T follicular helper cell (primary cell): Measurements from ENCODE around the gene CFAP77.

Experiments
- DNase-seq: peaks from one replicate; pipeline ENCODE4 v3.0.0-alpha.2; 2020; ENCODE audit warnings: low read depth

Gene CFAP77

GRCh38 chr9:132517815-132518550, 108.0 kb downstream of the CFAP77 start:
- no peak for DNase-seq

- DNase-seq, result no peak
These were observed 108.6 kb downstream of the CFAP77 start for GRCh38 chr9:132518626-132519025.

DNA sequence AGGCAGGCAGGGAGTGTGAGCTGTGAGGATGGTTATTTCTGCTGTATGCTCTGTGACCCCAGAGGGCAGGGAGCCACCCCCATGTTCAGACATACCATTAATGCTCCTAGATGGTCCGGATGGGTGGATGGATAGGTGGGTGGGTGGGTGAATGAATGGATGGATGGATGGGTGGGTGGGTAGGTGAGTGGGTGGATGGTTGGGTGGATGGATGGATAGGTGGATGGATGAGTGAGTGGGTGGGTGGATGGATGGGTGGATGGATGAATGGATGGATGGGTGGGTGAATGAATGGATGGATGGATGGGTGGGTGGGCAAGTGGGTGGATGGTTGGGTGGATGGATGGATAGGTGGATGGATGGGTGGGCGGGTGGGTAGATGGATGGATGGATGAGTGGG, 109.0 kb downstream of the CFAP77 start:
- DNase-seq, result no peak

- DNase-seq, result no peak
These were observed 110.6 kb downstream of the CFAP77 start for GRCh38 chr9:132520612-132521011.

DNA sequence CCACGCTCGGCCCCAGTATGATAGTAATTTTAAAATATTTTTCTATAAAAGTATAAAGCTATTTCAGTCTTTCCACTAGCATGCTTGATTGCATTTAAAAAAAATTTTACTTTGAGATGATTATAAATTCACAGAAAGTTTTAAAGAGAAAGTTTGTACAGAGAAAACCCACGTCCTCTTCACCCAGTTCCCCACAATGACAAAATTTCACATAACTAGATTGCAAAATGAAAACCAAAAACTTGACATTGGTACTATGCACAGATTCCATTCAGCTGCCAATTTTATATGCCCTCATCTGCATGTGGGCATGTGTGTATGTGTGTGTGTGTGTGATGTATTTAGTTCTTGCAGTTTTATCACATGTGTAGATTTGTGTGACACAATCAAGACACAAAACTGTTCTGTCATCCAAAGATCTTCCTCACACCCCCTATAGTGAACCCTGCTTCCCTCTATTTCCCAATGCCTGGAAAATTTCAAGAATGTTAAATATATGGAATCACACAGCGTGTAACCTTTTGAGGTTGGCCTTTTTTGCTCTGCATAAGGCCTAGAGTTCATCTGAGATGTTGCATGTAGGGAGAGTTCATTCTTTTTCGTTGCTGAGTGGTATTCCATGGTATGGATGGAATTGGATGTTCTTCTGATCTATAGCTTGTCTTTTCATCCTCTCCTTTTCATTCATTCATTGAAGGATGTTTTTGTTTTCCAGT, 115.5 kb downstream of the CFAP77 start:
- DNase-seq, result no peak

DNA sequence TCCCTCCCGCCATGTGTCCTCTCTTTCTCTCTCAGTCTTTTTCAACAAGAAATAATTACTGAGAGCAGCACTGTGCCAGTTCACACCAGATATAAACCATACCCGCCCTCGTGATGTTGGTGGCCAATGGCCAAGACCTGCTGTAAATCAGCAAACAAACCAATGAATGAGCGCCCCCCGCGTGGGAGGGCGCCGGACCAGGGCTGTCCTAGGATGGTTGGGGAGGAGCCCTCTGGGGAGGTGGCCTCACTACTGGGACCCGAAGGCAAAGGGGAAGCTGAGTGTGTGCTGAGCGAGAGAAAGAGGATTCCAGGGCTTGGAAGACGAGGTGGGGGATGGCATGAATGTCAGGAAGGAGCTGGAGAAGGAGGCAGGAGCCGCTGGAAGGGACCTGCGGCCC, 121.2 kb downstream of the CFAP77 start:
- no peak for DNase-seq

DNA sequence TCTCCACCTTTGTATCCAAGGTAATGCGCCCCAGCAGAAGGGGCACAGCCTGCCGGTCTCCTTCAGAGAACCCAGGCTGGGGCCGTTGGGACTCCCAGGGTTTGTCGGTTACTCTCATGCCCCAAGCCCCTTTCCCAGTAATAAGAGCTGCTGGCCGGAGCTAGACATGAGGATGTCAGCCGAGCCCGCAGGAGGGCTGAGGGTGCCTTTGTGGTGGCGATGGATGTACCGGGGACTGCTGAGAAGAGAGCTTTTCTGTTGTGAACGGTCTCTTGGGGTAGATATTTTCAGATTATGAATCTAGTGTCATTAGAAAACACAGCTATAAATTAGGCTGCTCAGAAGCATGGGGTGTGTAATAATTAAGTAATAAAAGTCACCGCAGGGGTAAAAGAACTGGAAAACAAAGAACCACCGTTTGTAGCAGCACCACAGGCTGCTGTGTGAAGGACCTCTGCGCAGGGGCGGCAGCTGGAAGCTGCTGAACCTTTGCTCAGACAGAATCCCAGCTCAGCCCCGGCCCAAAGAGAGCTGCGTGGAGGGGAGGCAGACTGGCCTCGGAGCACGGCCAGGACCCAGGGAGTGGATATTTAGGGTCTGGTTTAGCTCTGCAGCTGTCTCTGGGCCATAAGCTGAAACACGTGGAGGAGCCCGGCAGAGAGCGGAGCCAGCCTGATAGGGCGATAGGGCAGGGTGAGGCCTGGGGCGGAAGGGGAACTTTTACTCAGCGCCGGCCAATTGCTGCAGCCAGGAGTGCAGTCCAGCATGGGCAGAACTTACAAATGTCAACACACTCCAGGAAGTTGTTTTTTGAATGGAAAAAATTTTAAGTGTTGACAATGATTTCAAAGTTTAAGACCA, 121.9 kb downstream of the CFAP77 start:
- no peak for DNase-seq

- DNase-seq, result no peak
These were observed 124.8 kb downstream of the CFAP77 start for GRCh38 chr9:132534832-132535231.

DNA sequence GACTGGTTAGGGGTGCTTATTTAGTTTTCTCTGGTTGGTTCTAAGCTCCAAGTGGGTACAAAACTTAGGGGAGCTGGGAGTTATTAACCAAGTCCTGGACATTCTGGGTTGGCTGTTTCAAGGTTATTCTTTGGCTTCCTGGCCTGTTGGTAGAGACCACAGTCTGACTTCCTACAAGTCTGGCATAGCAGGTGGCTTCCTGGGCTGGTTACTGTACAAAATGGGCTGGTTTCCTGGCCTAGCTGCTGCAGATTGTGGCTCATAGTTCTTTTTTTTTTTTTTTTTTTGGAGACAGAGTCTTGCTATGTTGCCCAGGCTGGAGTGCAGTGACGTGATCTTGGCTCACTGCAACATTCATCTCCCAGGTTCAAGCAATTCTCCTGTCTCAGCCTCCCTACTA, 126.1 kb downstream of the CFAP77 start:
- no peak for DNase-seq

DNA sequence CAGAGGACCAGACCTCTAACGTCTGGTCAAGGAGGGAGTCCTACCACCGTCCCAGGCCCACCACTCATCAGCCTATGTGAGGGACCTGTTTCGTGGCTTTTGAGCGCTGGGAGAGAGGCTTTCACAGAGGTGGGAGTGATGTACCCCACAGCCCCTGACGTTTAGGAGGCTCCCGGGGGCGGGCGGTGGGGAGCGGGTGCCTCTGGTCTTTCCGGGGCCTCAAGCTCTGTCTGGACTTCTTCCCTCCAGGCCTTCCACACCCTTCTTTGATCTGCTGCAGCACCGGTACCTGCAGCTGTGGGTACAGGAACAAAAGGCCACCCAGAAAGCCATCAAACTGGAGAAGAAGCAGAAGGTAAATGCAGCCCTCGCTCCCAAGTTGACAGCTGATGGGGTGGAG, 127.3 kb downstream of the CFAP77 start:
- no peak for DNase-seq

DNA sequence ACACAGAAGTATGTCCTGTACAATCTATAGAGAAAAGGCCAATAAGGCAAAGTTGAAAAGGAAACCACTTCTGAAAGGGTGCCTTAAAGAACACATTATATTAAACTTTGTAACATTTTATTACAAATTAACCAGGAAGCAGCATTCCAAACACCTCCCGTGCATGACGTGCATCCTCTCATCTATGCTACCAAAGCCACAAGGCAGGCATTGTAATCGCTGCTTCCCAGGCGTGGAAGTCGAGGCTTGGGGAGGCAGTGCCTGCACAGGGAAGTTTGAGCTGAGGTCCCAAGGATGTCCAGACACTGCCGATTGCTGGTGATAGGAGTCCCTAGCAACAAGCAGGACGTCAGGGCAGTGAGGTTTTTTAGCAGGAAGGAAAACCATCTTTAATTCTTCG, 128.1 kb downstream of the CFAP77 start:
- DNase-seq, result no peak

DNA sequence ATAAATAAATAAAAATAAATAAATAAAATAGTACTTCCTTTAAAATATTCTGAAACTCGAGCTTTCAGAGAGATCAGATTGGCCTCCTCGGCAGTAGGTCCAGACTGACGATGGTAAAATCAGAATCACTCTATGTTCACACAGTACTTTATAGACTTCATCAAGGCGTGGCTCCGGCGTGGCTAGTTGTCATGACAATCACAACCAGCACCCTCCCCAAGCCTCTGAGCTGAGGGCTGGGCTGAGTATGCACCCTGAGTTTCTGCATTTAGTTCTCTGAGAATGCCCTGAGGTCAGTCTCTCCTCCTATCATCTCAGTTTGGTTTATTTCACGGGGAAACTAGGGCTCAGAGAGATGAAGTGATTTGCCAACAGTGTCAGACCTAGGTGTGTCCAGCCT, 129.1 kb downstream of the CFAP77 start:
- no peak for DNase-seq

DNA sequence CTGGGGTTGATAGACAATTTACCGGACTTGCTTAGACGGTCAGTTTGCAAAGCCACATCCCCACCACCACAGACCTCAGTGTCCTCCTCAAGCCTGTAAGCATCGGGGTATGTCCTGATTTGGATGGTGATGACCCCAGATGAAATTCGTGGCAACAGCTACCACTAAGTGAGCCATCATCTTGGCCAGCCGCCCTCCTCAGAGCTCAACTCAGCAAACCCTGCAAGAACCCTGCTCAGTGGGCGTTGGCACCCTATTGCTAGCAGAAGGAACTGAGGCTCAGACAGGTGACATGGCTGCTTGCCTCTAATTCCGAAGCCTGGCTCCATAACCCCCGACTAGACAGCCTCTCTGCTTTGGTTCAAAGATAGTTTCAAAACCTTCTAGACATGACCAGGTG, 131.0 kb downstream of the CFAP77 start:
- DNase-seq, result no peak

- DNase-seq, result no peak
These were observed 132.1 kb downstream of the CFAP77 start for GRCh38 chr9:132541870-132542830.

DNA sequence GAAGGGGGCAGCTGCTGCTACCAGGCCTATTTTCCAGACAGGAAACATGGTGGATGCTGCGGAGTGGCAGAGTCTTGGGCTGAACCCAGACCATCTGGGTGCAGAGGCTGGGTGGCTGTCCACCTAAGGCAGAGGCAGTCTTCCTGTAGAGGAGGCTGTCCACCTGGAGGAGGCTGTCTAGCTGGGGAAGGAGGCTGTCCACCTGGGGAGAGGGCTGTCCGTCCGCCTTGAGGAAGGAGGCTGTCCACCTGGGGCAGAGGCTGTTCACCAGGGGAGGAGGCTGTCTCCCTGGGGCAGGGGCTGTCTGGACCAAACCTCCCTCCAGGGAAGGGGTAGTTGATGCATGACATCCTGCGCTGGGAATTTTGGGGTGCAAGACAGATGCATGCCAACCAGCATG, 133.2 kb downstream of the CFAP77 start:
- no peak for DNase-seq

DNA sequence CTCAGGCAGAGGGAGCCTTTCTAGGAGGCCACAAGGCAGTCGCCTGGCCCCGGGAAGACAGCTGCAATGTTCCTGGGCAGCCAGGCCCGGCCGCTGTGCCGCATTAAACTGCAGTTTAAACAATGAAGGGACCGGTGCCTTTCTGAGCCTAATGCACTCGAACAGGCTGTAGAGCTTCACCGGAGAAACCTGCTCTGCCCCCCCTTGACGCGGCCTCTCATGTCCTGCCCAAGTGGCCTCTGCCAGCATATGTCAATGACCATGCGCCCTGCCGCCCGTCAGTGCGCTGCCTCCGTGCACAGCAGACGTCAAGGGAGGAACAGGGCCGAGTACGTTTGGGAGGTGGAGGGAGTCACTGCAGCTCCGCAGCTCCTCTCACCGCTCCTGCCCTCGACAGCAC, 133.9 kb downstream of the CFAP77 start:
- no peak for DNase-seq

DNA sequence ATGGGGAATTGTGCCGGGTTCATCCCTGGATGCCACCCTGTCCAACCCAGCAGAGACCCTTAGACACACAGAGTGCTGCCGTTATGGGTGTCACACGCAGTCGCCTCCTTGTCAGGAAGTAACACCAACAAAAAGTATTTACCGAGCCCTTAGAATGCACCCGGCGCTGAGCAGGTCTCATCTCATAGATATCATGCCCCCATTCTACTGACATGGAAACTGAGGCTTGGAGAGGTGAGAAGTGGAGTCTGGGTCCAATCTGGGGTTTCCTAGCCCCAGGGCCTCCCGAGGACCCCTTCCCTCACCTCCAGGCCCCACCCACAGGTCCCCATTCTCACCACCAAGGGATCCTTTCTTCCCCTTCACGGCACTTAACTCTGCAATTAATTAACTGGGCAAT, 135.6 kb downstream of the CFAP77 start:
- no peak for DNase-seq

DNA sequence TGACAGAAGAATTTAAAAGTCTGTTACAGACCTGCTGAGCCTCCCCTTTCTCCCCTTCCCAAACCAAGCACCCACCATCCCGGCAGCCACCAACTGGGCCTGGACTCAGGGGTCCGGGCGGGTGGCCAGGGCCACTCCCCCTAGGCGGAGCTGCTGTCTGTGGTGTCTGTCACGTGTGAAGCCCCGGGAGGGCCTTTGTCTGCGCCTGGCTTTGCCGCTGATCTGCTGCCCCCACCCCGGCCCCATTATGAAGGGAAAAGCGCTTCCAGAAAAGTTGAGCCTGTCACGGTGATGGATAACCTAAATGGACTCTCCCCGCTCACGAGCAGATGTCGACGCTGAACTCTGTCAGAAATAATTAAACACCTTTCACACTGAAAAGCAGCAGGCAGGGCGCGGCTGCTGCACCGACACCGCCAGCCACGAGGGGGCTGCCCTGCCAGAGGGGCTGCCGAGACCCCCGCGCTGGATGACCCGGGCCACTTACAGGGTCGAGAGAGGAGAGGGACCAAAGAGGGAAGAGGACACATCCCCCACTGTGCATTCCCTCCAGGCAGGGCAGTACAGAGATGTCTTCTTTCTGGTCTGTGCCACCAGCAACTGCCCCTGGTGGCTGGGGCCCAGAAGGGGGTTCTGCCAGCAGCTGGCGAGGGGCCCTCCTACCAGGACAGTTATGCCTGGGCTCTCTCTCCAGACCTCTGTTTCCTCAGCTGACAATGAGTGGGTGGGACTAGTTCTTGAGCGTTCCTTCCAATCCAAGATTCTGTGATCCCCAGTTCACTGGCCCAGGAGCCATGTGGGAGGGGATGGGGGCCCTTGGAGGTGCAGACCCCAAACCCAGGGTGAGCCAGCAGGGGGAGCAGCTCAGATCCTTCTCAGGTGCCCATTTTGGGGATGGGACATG, 136.4 kb downstream of the CFAP77 start:
- no peak for DNase-seq

- no peak for DNase-seq
These were observed 137.0 kb downstream of the CFAP77 start for GRCh38 chr9:132547052-132547431.

DNA sequence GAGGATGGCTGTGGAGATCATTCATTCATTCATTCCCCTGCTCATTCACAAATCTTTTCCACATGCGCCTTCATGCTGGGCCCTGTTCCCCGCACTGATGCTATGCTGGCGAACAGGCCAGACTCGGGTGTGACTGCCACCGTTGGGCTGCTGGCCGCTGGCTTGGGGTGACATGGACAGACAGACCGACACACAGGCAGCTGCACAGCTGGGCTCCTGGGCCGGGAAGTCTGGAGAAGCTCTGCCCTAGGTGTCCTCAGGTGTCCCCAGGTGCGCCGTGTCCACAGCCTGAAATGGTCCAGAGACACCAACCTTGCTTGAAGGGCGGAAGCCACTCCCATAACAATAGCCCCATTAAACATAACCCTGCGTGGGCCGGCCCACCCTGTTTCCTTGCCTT, 137.4 kb downstream of the CFAP77 start:
- DNase-seq, result no peak
